SHP77 treated with DMSO at 0.1 percent for 48 hours (cell line): ENCODE measurements around the gene GBP6.
"Not testable (repeated sequence)": the region's sequence is repeated elsewhere in the genome, so short reads cannot be mapped to it uniquely, and the experiment has no call there.

Experiments used
- DNase-seq: peaks from one replicate; lab custom pipeline; 2025; lab: John Stamatoyannopoulos, UW

The GBP6 gene

GRCh38 chr1:89373810-89374209 is 10.0 kb downstream of the GBP6 start:
- DNase-seq = not testable (repeated sequence)

GRCh38 chr1:89378001-89378400 is 14.1 kb downstream of the GBP6 start:
- DNase-seq = no peak

GRCh38 chr1:89381618-89382017 is 17.8 kb downstream of the GBP6 start:
- no peak for DNase-seq

DNA sequence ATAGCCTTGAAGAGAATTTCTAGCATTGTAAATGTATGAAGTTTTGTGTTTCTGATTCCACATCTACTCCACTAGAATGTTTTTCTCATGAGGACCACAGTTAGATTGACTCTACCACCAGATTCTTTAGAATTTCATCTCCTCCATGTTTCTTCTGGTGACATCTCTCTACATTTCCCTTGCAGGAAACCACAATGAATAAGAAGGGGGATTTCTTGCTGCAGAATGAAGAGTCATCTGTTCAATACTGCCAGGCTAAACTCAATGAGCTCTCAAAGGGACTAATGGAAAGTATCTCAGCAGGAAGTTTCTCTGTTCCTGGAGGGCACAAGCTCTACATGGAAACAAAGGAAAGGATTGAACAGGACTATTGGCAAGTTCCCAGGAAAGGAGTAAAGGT is 18.6 kb downstream of the GBP6 start:
- no peak for DNase-seq

DNA sequence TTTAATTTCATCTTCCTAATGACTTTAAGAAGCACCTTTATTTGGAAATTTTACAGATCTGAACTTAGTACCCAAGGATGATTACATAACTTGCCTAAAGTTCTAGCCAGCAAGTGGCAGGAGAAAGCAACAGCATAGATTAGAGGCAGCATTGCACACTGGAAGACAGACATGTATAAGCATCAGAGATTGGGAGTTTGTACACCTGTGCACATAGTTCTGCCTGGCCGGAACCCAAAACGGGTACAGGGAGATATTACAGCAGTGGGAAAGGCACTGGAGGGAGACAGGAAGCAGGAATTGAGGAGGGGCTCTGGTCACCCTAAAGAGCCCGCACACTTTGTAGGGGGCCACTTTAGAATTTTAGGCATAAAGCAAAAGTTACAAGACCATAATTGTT is 19.3 kb downstream of the GBP6 start:
- no peak for DNase-seq

DNA sequence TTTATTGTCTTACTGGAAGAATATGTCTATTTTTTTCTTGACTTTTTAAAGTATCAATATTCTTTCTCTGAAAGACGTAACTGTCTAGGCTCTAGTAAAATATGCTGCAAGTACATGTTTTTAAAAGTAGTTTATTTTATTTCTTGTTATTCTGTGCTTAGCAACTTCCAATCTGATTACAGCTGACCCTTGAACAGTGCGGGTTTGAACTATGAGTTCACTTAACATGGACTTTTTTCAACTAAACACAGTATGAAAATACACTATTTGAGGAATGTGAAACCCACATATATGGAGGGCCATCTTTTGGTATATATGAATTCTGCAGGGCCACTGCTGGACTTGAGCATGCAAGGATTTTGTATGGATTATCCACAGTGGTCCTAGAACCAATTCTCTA is 26.8 kb downstream of the GBP6 start:
- DNase-seq = no peak

DNA sequence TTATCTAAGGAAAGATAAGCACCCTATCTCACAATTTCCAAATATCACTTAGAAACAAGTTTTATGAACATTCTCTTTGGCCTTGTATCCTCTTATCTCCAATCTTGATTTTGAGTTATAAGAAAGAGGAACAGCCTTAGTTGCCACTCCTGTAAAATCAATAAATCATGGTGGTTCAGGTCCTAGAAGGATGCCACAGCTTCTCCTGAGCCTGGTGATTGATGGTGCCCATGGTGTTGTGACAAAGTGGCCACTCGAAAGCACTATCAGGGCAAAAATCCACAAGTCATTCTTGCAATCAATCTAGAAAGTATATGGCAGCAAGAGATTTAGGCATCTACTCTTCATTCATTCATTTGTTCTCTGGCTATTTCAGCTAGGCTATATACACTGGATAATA is 27.8 kb downstream of the GBP6 start:
- no peak for DNase-seq

DNA sequence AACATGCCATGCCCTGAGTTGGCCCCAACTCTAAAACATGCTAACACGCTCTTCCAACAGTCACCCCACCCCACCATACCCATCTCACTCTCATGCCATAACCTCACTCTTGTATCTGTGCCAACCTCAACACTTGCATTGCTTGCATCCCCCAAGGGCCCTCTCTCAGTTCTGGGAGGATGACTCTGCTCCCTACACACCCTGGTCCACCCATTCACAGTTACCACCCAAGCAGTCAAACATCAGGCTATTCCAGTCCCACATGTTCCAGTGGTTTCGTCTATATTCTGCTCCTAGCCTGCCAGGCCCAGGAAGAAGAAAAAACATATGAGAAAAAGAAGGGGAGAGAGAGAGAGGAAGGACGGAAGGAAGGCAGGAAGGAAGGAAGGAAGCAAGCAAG is 31.0 kb downstream of the GBP6 start:
- no peak for DNase-seq

GRCh38 chr1:89396902-89397301 is 33.0 kb downstream of the GBP6 start:
- DNase-seq = no peak

- no peak for DNase-seq
These were observed 41.5 kb downstream of the GBP6 start for GRCh38 chr1:89405275-89405929.

- DNase-seq = no peak
These were observed 43.5 kb downstream of the GBP6 start for GRCh38 chr1:89407360-89407759.

- DNase-seq = not testable (repeated sequence)
These were observed 43.9 kb downstream of the GBP6 start for GRCh38 chr1:89407768-89408167.

DNA sequence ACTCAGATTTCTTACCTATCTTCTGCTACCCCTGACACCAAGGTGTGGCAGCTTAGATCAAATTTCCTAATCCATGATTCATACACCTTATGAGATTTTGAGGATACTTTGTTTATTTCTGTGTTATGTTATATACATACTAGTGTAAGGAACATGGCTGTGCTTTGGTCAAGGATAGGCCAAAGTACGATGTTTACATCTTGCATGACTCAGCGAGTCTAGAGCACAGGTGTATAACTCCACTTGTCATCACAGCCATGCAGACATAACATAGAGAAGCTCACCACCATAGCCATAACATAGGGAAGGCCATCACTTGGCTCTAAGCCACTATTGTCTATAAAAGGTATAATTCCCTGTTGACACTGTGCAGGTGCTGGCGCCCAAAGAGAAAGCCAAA is 61.2 kb downstream of the GBP6 start:
- DNase-seq = peak; percentile 63

DNA sequence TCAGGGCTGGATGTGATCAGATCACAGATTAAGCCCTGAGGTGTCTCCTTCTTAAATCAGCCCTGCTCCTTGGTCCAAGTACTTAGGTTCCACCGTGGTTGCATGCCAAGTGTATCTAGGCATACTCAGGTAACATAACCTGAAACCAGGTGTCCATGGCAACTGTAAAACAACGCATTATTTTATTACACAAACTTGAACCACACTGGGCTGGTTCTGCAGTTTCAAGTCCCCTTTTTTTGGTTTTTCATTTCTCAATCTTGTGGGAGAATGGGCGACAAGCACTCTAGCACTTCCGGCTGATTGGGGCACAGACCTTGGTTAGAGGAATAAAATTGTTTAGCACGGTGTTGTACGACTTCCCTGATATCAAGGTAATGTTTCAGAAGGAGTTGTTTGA is 65.2 kb downstream of the GBP6 start:
- no peak for DNase-seq

DNA sequence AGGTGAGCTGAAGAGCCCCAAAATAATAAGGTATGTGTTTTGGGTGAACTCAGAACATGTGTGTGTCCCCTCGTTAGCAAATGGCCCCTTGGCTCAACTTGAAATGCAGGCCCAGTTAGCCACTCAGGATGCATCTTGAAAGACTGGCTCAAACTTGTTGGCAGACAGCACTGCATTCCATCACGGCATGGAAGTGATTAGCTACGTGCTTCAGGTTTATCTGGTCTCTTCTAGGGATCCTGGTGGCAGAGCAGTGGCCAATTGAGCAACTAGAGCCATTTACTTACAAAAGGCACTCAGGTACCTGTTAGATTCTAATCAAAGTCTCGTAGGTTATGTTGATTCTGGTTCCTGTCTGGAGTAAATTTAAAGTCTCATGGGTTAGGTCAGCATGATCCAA is 65.8 kb downstream of the GBP6 start:
- DNase-seq = not testable (repeated sequence)

- no peak for DNase-seq
These were observed 69.6 kb downstream of the GBP6 start for GRCh38 chr1:89433421-89433820.

- DNase-seq = not testable (repeated sequence)
These were observed 70.4 kb downstream of the GBP6 start for GRCh38 chr1:89434058-89434780.
